GM18951 (cell line): ENCODE measurements around the gene KDM6A.

ENCODE experiments used
- POLR2A ChIP-seq: IDR thresholded peaks from 4 replicates; pipeline ENCODE4 v1.6.1; 2011; ENCODE audit warnings: mild to moderate bottlenecking; ENCODE audit not compliant: insufficient read length, insufficient read depth; ENCODE audit errors: extremely low read depth
- in situ Hi-C: fragments of 300-500 bp; cut with MboI; formaldehyde crosslinking; loops from one replicate; pipeline ENCODE4 v1.12.0; 2022; ENCODE audit warnings: low sequenced_read_pairs, mixed read lengths, inconsistent platforms; ENCODE audit not compliant: unreplicated experiment

KDM6A gene

GRCh38 chrX:44962944-44963343, 90.0 kb downstream of the KDM6A start:
- in situ Hi-C loops, result no loop called here
- no peak for TF ChIP-seq POLR2A

- in situ Hi-C loops, result no loop called here
- TF ChIP-seq POLR2A, result no peak
Measured at GRCh38 chrX:44967221-44967620, 94.2 kb downstream of the KDM6A start.

- TF ChIP-seq POLR2A, result no peak
- in situ Hi-C loops, result no loop called here
Measured at GRCh38 chrX:44970709-44971108, 97.7 kb downstream of the KDM6A start.

- no peak for TF ChIP-seq POLR2A
- in situ Hi-C loops, result no loop called here
Measured at GRCh38 chrX:44971674-44972073, 98.7 kb downstream of the KDM6A start.

GRCh38 chrX:44972132-44972531, 99.1 kb downstream of the KDM6A start:
- TF ChIP-seq POLR2A, result no peak
- in situ Hi-C loops, result no loop called here

- TF ChIP-seq POLR2A, result no peak
- in situ Hi-C loops, result no loop called here
Measured at GRCh38 chrX:44973420-44973932, 100.5 kb downstream of the KDM6A start.

GRCh38 chrX:44974451-44974850, 101.5 kb downstream of the KDM6A start:
- in situ Hi-C loops, result no loop called here
- no peak for TF ChIP-seq POLR2A

GRCh38 chrX:44975666-44976263, 102.8 kb downstream of the KDM6A start:
- in situ Hi-C loops, result no loop called here
- no peak for TF ChIP-seq POLR2A

GRCh38 chrX:44978976-44979375, 106.0 kb downstream of the KDM6A start:
- no peak for TF ChIP-seq POLR2A
- in situ Hi-C loops, result no loop called here

GRCh38 chrX:44980403-44980802, 107.4 kb downstream of the KDM6A start:
- TF ChIP-seq POLR2A, result no peak
- in situ Hi-C loops, result no loop called here

GRCh38 chrX:44980883-44981282, 107.9 kb downstream of the KDM6A start:
- no peak for TF ChIP-seq POLR2A
- in situ Hi-C loops, result no loop called here

GRCh38 chrX:44989995-44990770, 117.2 kb downstream of the KDM6A start:
- no peak for TF ChIP-seq POLR2A
- in situ Hi-C loops, result no loop called here

- no peak for TF ChIP-seq POLR2A
- in situ Hi-C loops, result no loop called here
Measured at GRCh38 chrX:44992775-44993174, 119.8 kb downstream of the KDM6A start.

GRCh38 chrX:44996277-44996676, 123.3 kb downstream of the KDM6A start:
- in situ Hi-C loops, result no loop called here

More at GRCh38 chrX:44996277-44996676, 123.3 kb downstream of the KDM6A start:
- no peak for TF ChIP-seq POLR2A
